ENCODE measurements around the gene DYNLL2. TPM values are rescaled to one million over a fixed set of nuclear protein-coding genes. Genes with fewer than 3 reads are reported as not detected.
"Not testable (repeated sequence)": the region's sequence is repeated elsewhere in the genome, so short reads cannot be mapped to it uniquely, and the experiment has no call there.

Gene DYNLL2
- total RNA-seq, 1 donor: 9.8 TPM

- Histone ChIP-seq H3K36me3 (ENCODE audit: insufficient read depth, low read length) (no peaks in the 10 kb centered on the region), H4K20me1 (ENCODE audit: insufficient read depth, low read length) (no peaks in the 10 kb centered on the region), H3K27ac (ENCODE audit: low read depth, low read length) (no peak overlapping the region), H3K4me1 (ENCODE audit: insufficient read depth, low read length) (no peaks in the 10 kb centered on the region), H3K27me3 (ENCODE audit: insufficient read depth, low read length) (no peaks in the 10 kb centered on the region), H3K4me2 (ENCODE audit: insufficient read depth, low read length) (no peak overlapping the region), H3K79me2 (ENCODE audit: insufficient read depth, low read length) (no peaks in the 10 kb centered on the region), H3K4me3 (ENCODE audit: insufficient read depth, low read length) (no peak overlapping the region), H3K9me3 (ENCODE audit: low read depth, low read length) (no peaks in the 10 kb centered on the region), H2AFZ (ENCODE audit: low read length) (no peak overlapping the region)
- TF ChIP-seq CTCF (IDR thresholded peaks at IDR 0.05; ENCODE audit: extremely low read depth, low read depth, low read length): no peak
- no peak for DNase-seq (ENCODE audit: insufficient read length, low spot score, missing footprints)
Observed at GRCh38 chr17:58141505-58141904, 58.3 kb downstream of the DYNLL2 start.

GRCh38 chr17:58143335-58143734 is 60.1 kb downstream of the DYNLL2 start:
- H3K27ac ChIP-seq (ENCODE audit: low read depth, low read length); H2AFZ ChIP-seq (ENCODE audit: low read length); H3K27me3 ChIP-seq (ENCODE audit: insufficient read depth, low read length); H3K79me2 ChIP-seq (ENCODE audit: insufficient read depth, low read length); H3K4me2 ChIP-seq (ENCODE audit: insufficient read depth, low read length); DNase-seq (ENCODE audit: insufficient read length, low spot score, missing footprints); H3K36me3 ChIP-seq (ENCODE audit: insufficient read depth, low read length); H3K4me3 ChIP-seq (ENCODE audit: insufficient read depth, low read length); H3K4me1 ChIP-seq (ENCODE audit: insufficient read depth, low read length); H4K20me1 ChIP-seq (ENCODE audit: insufficient read depth, low read length); H3K9me3 ChIP-seq (ENCODE audit: low read depth, low read length): not testable (repeated sequence)

- no peaks in the 10 kb centered on the region for H3K4me1 ChIP-seq (ENCODE audit: insufficient read depth, low read length)
- no peaks in the 10 kb centered on the region for H3K9me3 ChIP-seq (ENCODE audit: low read depth, low read length)
- H3K27ac ChIP-seq (ENCODE audit: low read depth, low read length): no peak overlapping the region
- TF ChIP-seq CTCF (IDR thresholded peaks at IDR 0.05; ENCODE audit: extremely low read depth, low read depth, low read length): no peak
- peaks cover 7% of the 10 kb centered on the region for H3K27me3 ChIP-seq (ENCODE audit: insufficient read depth, low read length)
- no peak overlapping the region for H3K4me2 ChIP-seq (ENCODE audit: insufficient read depth, low read length)
- no peak overlapping the region for H3K4me3 ChIP-seq (ENCODE audit: insufficient read depth, low read length)
- no peaks in the 10 kb centered on the region for H4K20me1 ChIP-seq (ENCODE audit: insufficient read depth, low read length)
- H3K36me3 ChIP-seq (ENCODE audit: insufficient read depth, low read length): no peaks in the 10 kb centered on the region
- no peaks in the 10 kb centered on the region for H3K79me2 ChIP-seq (ENCODE audit: insufficient read depth, low read length)
- no peak for DNase-seq (ENCODE audit: insufficient read length, low spot score, missing footprints)
- H2AFZ ChIP-seq (ENCODE audit: low read length): no peak overlapping the region
Observed at GRCh38 chr17:58144801-58145200, 61.6 kb downstream of the DYNLL2 start.

Other genes with a start within 250 kb of the DYNLL2 start
- 17.1 and 19.9 TPM in 2 replicates for gene MRPS23, start 233.4 kb upstream of the DYNLL2 start, total RNA-seq
- 21.0 and 22.4 TPM in 2 replicates for gene CUEDC1, start 128.0 kb upstream of the DYNLL2 start, total RNA-seq
- 51.9 and 58.6 TPM in 2 replicates for gene VEZF1, start 95.2 kb upstream of the DYNLL2 start, total RNA-seq
- gene SRSF1, start 76.2 kb upstream of the DYNLL2 start, total RNA-seq: 214 and 247 TPM in 2 replicates
- gene OR4D1, start 65.0 kb downstream of the DYNLL2 start, total RNA-seq: not detected in 2 replicates
- gene OR4D2, start 83.6 kb downstream of the DYNLL2 start, total RNA-seq: not detected in 2 replicates
- gene EPX, start 109.3 kb downstream of the DYNLL2 start, total RNA-seq: not detected in 2 replicates
- gene MKS1, start 135.8 kb downstream of the DYNLL2 start, total RNA-seq: 9.7 and 11.2 TPM in 2 replicates
- gene LPO, start 155.2 kb downstream of the DYNLL2 start, total RNA-seq: under 0.01 TPM in 1 of 2 replicates, not detected in the other
- gene MPO, start 197.5 kb downstream of the DYNLL2 start, total RNA-seq: under 0.01 TPM in 1 of 2 replicates, not detected in the other
- gene TSPOAP1, start 245.4 kb downstream of the DYNLL2 start, total RNA-seq: 3.8 and 4.3 TPM in 2 replicates